ENCODE data around the gene EGLN1.

DNA sequence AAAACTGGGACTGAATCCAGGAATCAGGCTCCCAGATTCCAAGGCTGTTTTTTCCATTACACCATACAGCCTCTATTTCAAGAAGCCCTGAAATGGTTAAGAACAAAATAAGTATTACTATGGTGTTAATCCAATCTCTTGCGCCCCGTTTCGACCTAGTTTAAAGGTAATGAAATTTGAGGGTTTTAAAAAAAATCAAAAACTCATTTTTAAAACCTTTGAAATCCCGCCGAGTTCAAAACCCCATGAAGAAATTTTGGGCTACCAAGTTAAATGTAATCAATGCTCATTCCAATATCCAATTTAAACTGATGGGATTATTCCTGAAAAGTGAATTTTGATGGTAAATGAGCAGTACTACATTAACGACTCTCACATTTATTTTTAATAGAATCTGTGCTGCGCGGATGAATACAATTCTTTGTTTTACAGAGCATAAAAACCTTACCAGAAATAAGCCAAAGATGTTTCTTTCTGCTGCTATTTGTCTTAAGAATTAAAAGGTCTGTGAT is 767 bp upstream of the EGLN1 start:
- TF ChIP-seq POLR2A (IDR thresholded peaks at IDR 0.05), result no peak
- TF ChIP-seq, protein P1, sequence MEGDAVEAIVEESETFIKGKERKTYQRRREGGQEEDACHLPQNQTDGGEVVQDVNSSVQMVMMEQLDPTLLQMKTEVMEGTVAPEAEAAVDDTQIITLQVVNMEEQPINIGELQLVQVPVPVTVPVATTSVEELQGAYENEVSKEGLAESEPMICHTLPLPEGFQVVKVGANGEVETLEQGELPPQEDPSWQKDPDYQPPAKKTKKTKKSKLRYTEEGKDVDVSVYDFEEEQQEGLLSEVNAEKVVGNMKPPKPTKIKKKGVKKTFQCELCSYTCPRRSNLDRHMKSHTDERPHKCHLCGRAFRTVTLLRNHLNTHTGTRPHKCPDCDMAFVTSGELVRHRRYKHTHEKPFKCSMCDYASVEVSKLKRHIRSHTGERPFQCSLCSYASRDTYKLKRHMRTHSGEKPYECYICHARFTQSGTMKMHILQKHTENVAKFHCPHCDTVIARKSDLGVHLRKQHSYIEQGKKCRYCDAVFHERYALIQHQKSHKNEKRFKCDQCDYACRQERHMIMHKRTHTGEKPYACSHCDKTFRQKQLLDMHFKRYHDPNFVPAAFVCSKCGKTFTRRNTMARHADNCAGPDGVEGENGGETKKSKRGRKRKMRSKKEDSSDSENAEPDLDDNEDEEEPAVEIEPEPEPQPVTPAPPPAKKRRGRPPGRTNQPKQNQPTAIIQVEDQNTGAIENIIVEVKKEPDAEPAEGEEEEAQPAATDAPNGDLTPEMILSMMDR (IDR thresholded peaks at IDR 0.05), result no peak

Data from thyroid gland (tissue), 4 donors.